H1 (cell line): Measurements from ENCODE around the gene TUT7. TPM values are rescaled to one million over a fixed set of nuclear protein-coding genes. Genes with fewer than 3 reads are reported as not detected.

Source experiments
- ATF2 ChIP-seq: IDR thresholded peaks from 2 replicates; pipeline ENCODE4 v1.6.1; 2012; ENCODE audit warnings: low read length, inconsistent platforms
- RFX5 ChIP-seq: IDR thresholded peaks from 2 replicates; pipeline ENCODE4 v1.6.1; 2011; ENCODE audit warnings: low read depth, low read length, improper control_type of control experiment, borderline replicate concordance
- polyA plus RNA-seq, 7 experiments: library from polyadenylated mRNA; depleted of rRNA in 3 of 7; stranded (reverse) in 5 of 7; unstranded in 2 of 7; fragments of >200 nt in 5 of 7; fragments of 200-250 nt in 2 of 7; gene quantifications; 1 replicate in 5 of 7; 2 replicates in 1 of 7; 4 replicates in 1 of 7; pipeline versions ENCODE4 v1.2.1 to v1.2.3, GENCODE V29; 2011 to 2013; ENCODE audit warnings: missing spikeins in 2 of 7, mixed read lengths in 2 of 7
- total RNA-seq: library from RNA; stranded (reverse); fragmentation: NEBNext Ultra II Directional; extraction: Animal tissue kit (Norgen Biotek cat#: 25700); gene quantifications from 2 replicates; pipeline ENCODE4 v1.2.1, GENCODE V29; 2021

Gene TUT7
- total and polyA plus RNA-seq, 2 of the 8 experiments (the other 6 are each of a cell fraction or from before 2014, with no cell fraction given): 4.8 to 19.3 TPM

DNA sequence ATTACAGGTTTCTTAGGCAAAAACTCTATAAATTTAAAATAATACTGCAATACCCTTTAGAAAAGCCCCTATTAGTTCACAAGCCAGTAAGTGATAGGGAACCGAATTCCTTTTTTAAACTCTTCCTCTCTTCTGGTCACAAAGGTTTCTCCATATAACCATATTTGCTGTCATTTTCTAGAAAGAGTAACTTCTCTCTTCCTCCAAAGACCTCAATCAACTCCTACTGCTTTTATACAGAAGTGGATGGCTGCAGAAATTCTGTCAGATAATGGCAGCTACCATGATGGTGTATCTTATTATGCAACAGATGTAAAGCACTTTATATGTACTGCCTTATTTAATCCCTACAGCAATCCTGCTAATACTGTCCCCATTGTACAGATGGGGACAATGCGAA is 6.2 kb downstream of the TUT7 start (continued):
- TF ChIP-seq RFX5 (no peak), ATF2 (no peak)
